GM12878 (cell line): ENCODE results near the gene MORN4.

Experiments used
- BACH1 ChIP-seq: fragments of 450-650 bp; IDR thresholded peaks from 2 replicates; pipeline ENCODE4 v1.6.1; 2017; ENCODE audit warnings: mild to moderate bottlenecking, borderline replicate concordance
- CTCF ChIP-seq, 3 experiments: IDR thresholded peaks in 2 of 3; conservative IDR thresholded peaks in 1 of 3; 2 replicates each; pipeline ENCODE4 v1.5.1; 2011; ENCODE audit warnings: low read depth in 3 of 3, low read length in 3 of 3, mild to moderate bottlenecking in 3 of 3, control low read depth in 2 of 3, moderate library complexity in 2 of 3, inconsistent platforms in 1 of 3, mixed read lengths in 1 of 3; ENCODE audit not compliant: control insufficient read depth in 2 of 3, insufficient read depth in 1 of 3; ENCODE audit errors: extremely low read depth in 1 of 3
- NFYB ChIP-seq: IDR thresholded peaks from 2 replicates; pipeline ENCODE4 v1.6.1; 2011; ENCODE audit warnings: low read depth, mild to moderate bottlenecking, low read length, improper control_type of control experiment, moderate library complexity; ENCODE audit not compliant: insufficient read depth
- SRF ChIP-seq, 2 experiments: IDR thresholded peaks; 2 replicates each; pipeline ENCODE4 v1.6.1; 2011; ENCODE audit warnings: low read depth in 2 of 2, low read length in 2 of 2, mild to moderate bottlenecking in 1 of 2, moderate library complexity in 1 of 2
- USF2 ChIP-seq: IDR thresholded peaks from 2 replicates; pipeline ENCODE4 v1.6.1; 2011; ENCODE audit warnings: low read depth, low read length, improper control_type of control experiment, borderline replicate concordance
- YY1 ChIP-seq: IDR thresholded peaks from 2 replicates; pipeline ENCODE4 v1.6.1; 2011; ENCODE audit warnings: low read depth, mild to moderate bottlenecking, low read length
- ZNF384 ChIP-seq: IDR thresholded peaks from 2 replicates; pipeline ENCODE4 v1.6.1; 2012; ENCODE audit warnings: low read depth, mild to moderate bottlenecking, low read length, improper control_type of control experiment, borderline replicate concordance

- TF ChIP-seq YY1 (no peak), NFYB (no peak), BACH1 (no peak), SRF (IDR thresholded peaks at IDR 0.05; ENCODE audit: low read depth in 2 of 2, low read length in 2 of 2) (no peak), USF2 (no peak), ZNF384 (no peak), CTCF (IDR thresholded peaks at IDR 0.05 in 2 of 3, conservative IDR thresholded peaks at IDR 0.05 in 1 of 3; ENCODE audit: control insufficient read depth in 2 of 3, extremely low read depth in 1 of 3, insufficient read depth in 1 of 3, low read depth in 3 of 3, low read length in 3 of 3) (no peak)
These were observed 65.4 kb downstream of the MORN4 start for GRCh38 chr10:97567891-97568290.
